Stomach (tissue), 9 donors: ENCODE measurements around the gene TBC1D5. TPM values are rescaled to one million over a fixed set of nuclear protein-coding genes. Genes with fewer than 3 reads are reported as not detected.

Experiments used
- DNase-seq, 2 donors: peaks; one replicate each; pipeline versions ENCODE4 v3.0.0 to v3.0.0-alpha.2; 2013 to 2019
- H3K27ac ChIP-seq, 5 donors: fragments of 200-600 bp in 4 of 5; sonication (generic) in 4 of 5; one replicate each; pipeline ENCODE4 v1.5.1; 2013 to 2019; ENCODE audit warnings: mild to moderate bottlenecking in 1 of 5, moderate library complexity in 1 of 5
- H3K27me3 ChIP-seq, 3 donors: fragments of 200-600 bp; sonication (generic); one replicate each; pipeline ENCODE4 v1.5.1; 2017 to 2019; ENCODE audit warnings: mixed run types in 1 of 3
- H3K36me3 ChIP-seq, 4 donors: fragments of 200-600 bp; sonication (generic); 1 replicate in 3 of 4; 2 replicates in 1 of 4; pipeline ENCODE4 v1.5.1; 2016 to 2019
- H3K4me1 ChIP-seq, 4 donors: fragments of 200-600 bp; sonication (generic); one replicate each; pipeline ENCODE4 v1.5.1; 2016 to 2019
- H3K4me3 ChIP-seq, 4 donors: fragments of 200-600 bp; sonication (generic) in 3 of 4; one replicate each; pipeline ENCODE4 v1.5.1; 2016 to 2019; ENCODE audit warnings: mild to moderate bottlenecking in 1 of 4
- H3K9me3 ChIP-seq, 4 donors: fragments of 200-600 bp; sonication (generic); one replicate each; pipeline ENCODE4 v1.5.1; 2016 to 2019
- EP300 ChIP-seq: sonication (generic); formaldehyde crosslinking; IDR thresholded peaks from one replicate; pipeline ENCODE4 v1.6.1; 2017; ENCODE audit warnings: antibody characterized with exemption
- POLR2A ChIP-seq, 4 donors: fragments of 450-650 bp; IDR thresholded peaks; one replicate each; pipeline ENCODE4 v1.6.1; 2016; ENCODE audit warnings: antibody characterized with exemption in 4 of 4, control low read depth in 2 of 4, mild to moderate bottlenecking in 1 of 4, moderate library complexity in 1 of 4
- POLR2AphosphoS5 ChIP-seq, 3 donors: sonication (generic); formaldehyde crosslinking; IDR thresholded peaks; one replicate each; pipeline ENCODE4 v1.6.1; 2016; ENCODE audit warnings: antibody characterized with exemption in 3 of 3
- WGBS, 5 donors: extraction: QIAGEN DNeasy Blood & Tissue Kit in 3 of 5; methylation state at CpG; one replicate each; pipeline versions ENCODE4 v1.1.5 to v1.1.7; 2013 to 2018; 5-methylcytosine and 5-hydroxymethylcytosine counted together
- intact Hi-C: fragments of 100-400 bp; cut with DNase I; formaldehyde crosslinking; loops from one replicate; pipeline ENCODE4 v1.15.1; 2023; ENCODE audit warnings: low total_unique reads
- polyA plus RNA-seq, 3 donors: library from polyadenylated mRNA; stranded (reverse); fragments of 200-250 nt; gene quantifications; one replicate each; pipeline ENCODE4 v1.2.3, GENCODE V29; 2013
- total RNA-seq, 5 donors: library from RNA; depleted of rRNA; stranded (reverse); fragments of >200 nt; gene quantifications; one replicate each; pipeline versions ENCODE4 v1.1.0 to v1.2.3, GENCODE V29; 2014 to 2016
- TF ChIP-seq, protein P1 (sequence below), 7 experiments: fragments of 450-650 bp in 4 of 7; fragments of 200-600 bp in 3 of 7; sonication (generic) in 3 of 7; IDR thresholded peaks; one replicate each; pipeline ENCODE4 v1.5.1; 2016 to 2019; ENCODE audit warnings: antibody characterized with exemption in 7 of 7, control low read depth in 2 of 7, mild to moderate bottlenecking in 1 of 7
- donor health status: healthy with polysubstance abuse.
- donor health status: Bipolar disorder and iron deficiency.
- donor health status: healthy.

TBC1D5 gene
- total and polyA plus RNA-seq, 8 donors, result 4.7 to 75.1 (median 32.0) TPM

- DNase-seq, result no peak
- intact Hi-C loops, result no loop called here
Observed at GRCh38 chr3:17194116-17194515, 548.3 kb downstream of the TBC1D5 start.

GRCh38 chr3:17192995-17193394 is 549.4 kb downstream of the TBC1D5 start:
- Histone ChIP-seq H3K4me3 (no peak overlapping the region), H3K27me3 (no peaks in the 10 kb centered on the region), H3K36me3 (peaks cover 0 to 5% (median 0%) of the 10 kb centered on the region in 4 donors), H3K27ac (no peak overlapping the region), H3K9me3 (no peaks in the 10 kb centered on the region), H3K4me1 (peaks cover 4 to 20% (median 14%) of the 10 kb centered on the region in 4 donors)
- TF ChIP-seq POLR2AphosphoS5 (IDR thresholded peaks at IDR 0.05) (no peak), POLR2A (IDR thresholded peaks at IDR 0.05) (no peak), EP300 (no peak)
- TF ChIP-seq, protein P1, sequence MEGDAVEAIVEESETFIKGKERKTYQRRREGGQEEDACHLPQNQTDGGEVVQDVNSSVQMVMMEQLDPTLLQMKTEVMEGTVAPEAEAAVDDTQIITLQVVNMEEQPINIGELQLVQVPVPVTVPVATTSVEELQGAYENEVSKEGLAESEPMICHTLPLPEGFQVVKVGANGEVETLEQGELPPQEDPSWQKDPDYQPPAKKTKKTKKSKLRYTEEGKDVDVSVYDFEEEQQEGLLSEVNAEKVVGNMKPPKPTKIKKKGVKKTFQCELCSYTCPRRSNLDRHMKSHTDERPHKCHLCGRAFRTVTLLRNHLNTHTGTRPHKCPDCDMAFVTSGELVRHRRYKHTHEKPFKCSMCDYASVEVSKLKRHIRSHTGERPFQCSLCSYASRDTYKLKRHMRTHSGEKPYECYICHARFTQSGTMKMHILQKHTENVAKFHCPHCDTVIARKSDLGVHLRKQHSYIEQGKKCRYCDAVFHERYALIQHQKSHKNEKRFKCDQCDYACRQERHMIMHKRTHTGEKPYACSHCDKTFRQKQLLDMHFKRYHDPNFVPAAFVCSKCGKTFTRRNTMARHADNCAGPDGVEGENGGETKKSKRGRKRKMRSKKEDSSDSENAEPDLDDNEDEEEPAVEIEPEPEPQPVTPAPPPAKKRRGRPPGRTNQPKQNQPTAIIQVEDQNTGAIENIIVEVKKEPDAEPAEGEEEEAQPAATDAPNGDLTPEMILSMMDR (IDR thresholded peaks at IDR 0.05), result no peak
- no peak for DNase-seq
- 85 to 93% (median 88%) methylated on average over 2 of the region's 2 CpGs for WGBS, 5 donors
- intact Hi-C loops, result no loop called here

More at GRCh38 chr3:17194116-17194515, 548.3 kb downstream of the TBC1D5 start:
- Histone ChIP-seq H3K27ac (no peak overlapping the region), H3K4me3 (no peak overlapping the region), H3K9me3 (no peaks in the 10 kb centered on the region), H3K27me3 (no peaks in the 10 kb centered on the region), H3K4me1 (peaks cover 4 to 20% (median 14%) of the 10 kb centered on the region in 4 donors), H3K36me3 (peaks cover 0 to 5% (median 0%) of the 10 kb centered on the region in 4 donors)
- TF ChIP-seq, protein P1 (IDR thresholded peaks at IDR 0.05), result no peak
- TF ChIP-seq EP300 (no peak), POLR2A (IDR thresholded peaks at IDR 0.05) (no peak), POLR2AphosphoS5 (IDR thresholded peaks at IDR 0.05) (no peak)
- WGBS, 5 donors, result 90 to 96% (median 91%) methylated on average over 5 of the region's 5 CpGs

- intact Hi-C loops, result no loop called here
- no peaks in the 10 kb centered on the region for H3K9me3 ChIP-seq
- H3K27me3 ChIP-seq, result no peaks in the 10 kb centered on the region
- TF ChIP-seq, protein P1 (IDR thresholded peaks at IDR 0.05), result no peak
- no peak for TF ChIP-seq POLR2A (IDR thresholded peaks at IDR 0.05)
- TF ChIP-seq POLR2AphosphoS5 (IDR thresholded peaks at IDR 0.05), result no peak
- no peak for TF ChIP-seq EP300
- WGBS, 5 donors, result 81 to 87% (median 86%) methylated on average over 7 of the region's 7 CpGs
- H3K27ac ChIP-seq, result no peak overlapping the region
- H3K4me3 ChIP-seq, result no peak overlapping the region
- peaks cover 0 to 5% (median 0%) of the 10 kb centered on the region in 4 donors for H3K36me3 ChIP-seq
- no peak for DNase-seq
- H3K4me1 ChIP-seq, result peaks cover 4 to 11% (median 9%) of the 10 kb centered on the region in 4 donors
Observed at GRCh38 chr3:17190353-17191078, 551.9 kb downstream of the TBC1D5 start.

DNA sequence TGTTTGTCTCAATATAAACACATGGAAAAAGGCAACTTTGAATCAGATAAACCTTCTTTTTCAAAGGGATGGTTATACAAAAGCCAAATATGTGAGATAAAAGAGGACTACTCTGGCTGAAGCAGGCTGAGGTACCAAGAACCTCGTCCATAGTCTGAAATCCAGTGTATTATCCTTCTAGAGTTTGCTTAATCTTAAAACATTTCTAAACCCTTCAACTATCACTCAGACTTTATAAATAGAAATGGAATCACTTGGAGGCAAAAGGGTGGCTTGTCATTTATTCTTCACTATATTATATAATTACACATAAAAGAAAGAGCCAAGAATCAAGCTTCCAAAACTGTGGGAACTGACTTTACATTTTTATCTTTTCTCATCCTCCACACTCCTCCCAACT is 554.1 kb downstream of the TBC1D5 start:
- H3K27me3 ChIP-seq, result no peaks in the 10 kb centered on the region
- 81 to 92% (median 84%) methylated on average over 1 of the region's 1 CpG for WGBS, 5 donors
- no peak for DNase-seq
- no peak overlapping the region for H3K4me3 ChIP-seq
- H3K9me3 ChIP-seq, result no peaks in the 10 kb centered on the region
- no peak overlapping the region for H3K27ac ChIP-seq
- intact Hi-C loops, result no loop called here
- TF ChIP-seq, protein P1 (IDR thresholded peaks at IDR 0.05), result no peak
- no peak for TF ChIP-seq EP300
- no peak for TF ChIP-seq POLR2A (IDR thresholded peaks at IDR 0.05)
- TF ChIP-seq POLR2AphosphoS5 (IDR thresholded peaks at IDR 0.05), result no peak
- peaks cover 8 to 21% (median 16%) of the 10 kb centered on the region in 4 donors for H3K36me3 ChIP-seq
- no peaks in the 10 kb centered on the region for H3K4me1 ChIP-seq
